IMR-90 (cell line): Measurements from ENCODE around the gene STK35. TPM values are rescaled to one million over a fixed set of nuclear protein-coding genes. Genes with fewer than 3 reads are reported as not detected.

ENCODE experiments used
- ATAC-seq: fragments of 200-7000 bp; cut with Tn5 transposase; 2 replicates; pipeline ENCODE4 v1.9.1; 2020; ENCODE audit warnings: low read depth, mild to moderate bottlenecking, moderate library complexity
- BruUV-seq: library from RNA; stranded (reverse); fragments of 400-500 nt; replicated peaks from 2 replicates; lab custom pipeline; 2021; lab: Mats Ljungman, UMichigan
- CTCF ChIA-PET: fragments of 300-600 bp; formaldehyde crosslinking; extraction: SDS; loops from one replicate; lab custom pipeline; 2021; ENCODE audit warnings: antibody characterized with exemption; lab: Yijun Ruan, JAX
- POLR2A ChIA-PET: fragments of 300-600 bp; sonication (Branson Sonifier 250); formaldehyde crosslinking; loops from one replicate; lab custom pipeline; 2022; ENCODE audit warnings: antibody characterized with exemption; ENCODE audit not compliant: unreplicated experiment; lab: Charles Lee
- DNase-seq: peaks from one replicate; pipeline ENCODE4 v3.0.0; 2013
- H2AFZ ChIP-seq: replicated peaks from 2 replicates; pipeline ENCODE3; 2013; ENCODE audit warnings: low read length, mild to moderate bottlenecking; ENCODE audit not compliant: poor library complexity
- H2AK5ac ChIP-seq: 2 replicates; pipeline ENCODE4 v1.6.1; 2013; ENCODE audit warnings: low read depth, low read length, inconsistent platforms
- H2AK9ac ChIP-seq: replicated peaks from 2 replicates; pipeline ENCODE3; 2013; ENCODE audit warnings: mild to moderate bottlenecking, low read depth, low read length, moderate library complexity; ENCODE audit not compliant: poor library complexity
- H2BK120ac ChIP-seq: 2 replicates; pipeline ENCODE4 v1.6.1; 2013; ENCODE audit warnings: low read depth, low read length, inconsistent platforms
- H2BK15ac ChIP-seq: 3 replicates; pipeline ENCODE4 v1.6.1; 2013; ENCODE audit warnings: low read depth, low read length, inconsistent platforms
- H2BK20ac ChIP-seq: 2 replicates; pipeline ENCODE4 v1.6.1; 2013; ENCODE audit warnings: low read depth, mild to moderate bottlenecking, inconsistent platforms, low read length, moderate library complexity
- H2BK5ac ChIP-seq: 2 replicates; pipeline ENCODE4 v1.6.1; 2013; ENCODE audit warnings: mild to moderate bottlenecking, low read depth, low read length, inconsistent platforms; ENCODE audit not compliant: poor library complexity, severe bottlenecking
- H3K14ac ChIP-seq: replicated peaks from 2 replicates; pipeline ENCODE4 v1.6.1; 2013; ENCODE audit warnings: low read depth, low read length, inconsistent platforms
- H3K18ac ChIP-seq: 2 replicates; pipeline ENCODE4 v1.6.1; 2013; ENCODE audit warnings: low read depth, low read length, control low read depth
- H3K23ac ChIP-seq: 2 replicates; pipeline ENCODE4 v1.6.1; 2013; ENCODE audit warnings: low read depth, low read length, inconsistent platforms
- H3K27ac ChIP-seq: 2 replicates; pipeline ENCODE4 v1.5.1; 2013; ENCODE audit warnings: mild to moderate bottlenecking, control low read depth, low read length; ENCODE audit not compliant: insufficient read depth
- H3K27me3 ChIP-seq: 2 replicates; pipeline ENCODE4 v1.6.1; 2013; ENCODE audit warnings: low read length; ENCODE audit not compliant: control insufficient read depth, insufficient read depth
- H3K36me3 ChIP-seq: 2 replicates; pipeline ENCODE4 v1.6.1; 2013; ENCODE audit warnings: low read length, mixed read lengths; ENCODE audit not compliant: control insufficient read depth, insufficient read depth
- H3K4ac ChIP-seq: 2 replicates; pipeline ENCODE4 v1.6.1; 2013; ENCODE audit warnings: low read depth, low read length, inconsistent platforms
- H3K4me1 ChIP-seq: 2 replicates; pipeline ENCODE4 v1.6.1; 2013; ENCODE audit warnings: low read length, mixed read lengths; ENCODE audit not compliant: control insufficient read depth, insufficient read depth
- H3K4me2 ChIP-seq: 2 replicates; pipeline ENCODE4 v1.6.1; 2013; ENCODE audit warnings: low read depth, mild to moderate bottlenecking, control low read depth, low read length, moderate library complexity
- H3K4me3 ChIP-seq: 2 replicates; pipeline ENCODE4 v1.5.1; 2013; ENCODE audit warnings: low read depth, mild to moderate bottlenecking, control low read depth, low read length, moderate library complexity; ENCODE audit not compliant: insufficient read depth
- H3K56ac ChIP-seq: 2 replicates; pipeline ENCODE4 v1.6.1; 2013; ENCODE audit warnings: low read length, inconsistent platforms; ENCODE audit not compliant: insufficient read depth; ENCODE audit errors: extremely low read depth
- H3K79me1 ChIP-seq, 2 experiments: 2 replicates each; pipeline ENCODE4 v1.6.1; 2013; ENCODE audit warnings: low read length in 2 of 2, inconsistent platforms in 1 of 2, low read depth in 1 of 2
- H3K9ac ChIP-seq: 2 replicates; pipeline ENCODE4 v1.6.1; 2013; ENCODE audit warnings: low read depth, low read length, control low read depth
- H3K9me1 ChIP-seq: 2 replicates; pipeline ENCODE4 v1.6.1; 2013; ENCODE audit warnings: low read length, inconsistent platforms; ENCODE audit not compliant: insufficient read depth
- H3K9me3 ChIP-seq: 2 replicates; pipeline ENCODE4 v1.6.1; 2013; ENCODE audit warnings: low read length; ENCODE audit not compliant: control insufficient read depth, insufficient read depth
- H4K20me1 ChIP-seq: 2 replicates; pipeline ENCODE4 v1.6.1; 2013; ENCODE audit warnings: low read length, inconsistent platforms; ENCODE audit not compliant: insufficient read depth
- H4K5ac ChIP-seq: 2 replicates; pipeline ENCODE4 v1.6.1; 2013; ENCODE audit warnings: mild to moderate bottlenecking, low read depth, low read length, control low read depth
- H4K8ac ChIP-seq, 2 experiments: 2 replicates each; pipeline ENCODE4 v1.6.1; 2013; ENCODE audit warnings: low read depth in 2 of 2, low read length in 2 of 2, control low read depth in 1 of 2, inconsistent platforms in 1 of 2
- H4K91ac ChIP-seq: 2 replicates; pipeline ENCODE4 v1.6.1; 2013; ENCODE audit warnings: low read depth, low read length, inconsistent platforms; ENCODE audit not compliant: insufficient read depth
- CEBPB ChIP-seq: IDR thresholded peaks from 2 replicates; pipeline ENCODE4 v1.6.1; 2012; ENCODE audit warnings: low read depth, low read length, improper control_type of control experiment
- FOS ChIP-seq: fragments of 150-350 bp; IDR thresholded peaks from 2 replicates; pipeline ENCODE4 v1.6.1; 2016; ENCODE audit warnings: low read depth, low read length
- RCOR1 ChIP-seq: IDR thresholded peaks from 2 replicates; pipeline ENCODE4 v1.6.1; 2012; ENCODE audit warnings: mild to moderate bottlenecking, low read length, improper control_type of control experiment; ENCODE audit not compliant: insufficient replicate concordance
- WGBS, 2 experiments: methylation state at CpG; one replicate each; pipeline versions ENCODE4 v1.1.5 to v1.1.7; 2013; ENCODE audit warnings: missing lambda C conversion rate in 2 of 2; ENCODE audit not compliant: insufficient read length in 1 of 2; ENCODE audit errors: extremely low coverage in 2 of 2; 5-methylcytosine and 5-hydroxymethylcytosine counted together
- dilution Hi-C: fragments of 300-500 bp; cut with HindIII; formaldehyde crosslinking; loops from one replicate; pipeline ENCODE4 v1.14.3; 2018; ENCODE audit warnings: low sequenced_read_pairs; ENCODE audit not compliant: unreplicated experiment
- in situ Hi-C: fragments of 300-500 bp; cut with MboI; formaldehyde crosslinking; loops from 3 replicates; pipeline ENCODE4 v1.14.3; 2019; ENCODE audit warnings: low sequenced_read_pairs, inconsistent platforms, mixed read lengths
- intact Hi-C: fragments of 100-400 bp; cut with micrococcal nuclease; formaldehyde crosslinking; loops from 2 replicates; pipeline ENCODE4 v1.10.0; 2022
- polyA plus RNA-seq, 3 experiments: library from polyadenylated mRNA; depleted of rRNA; stranded (reverse); fragments of >200 nt; gene quantifications; 2 replicates each; pipeline ENCODE4 v1.2.3, GENCODE V29; 2012; ENCODE audit warnings: low replicate concordance in 1 of 3
- total RNA-seq: library from RNA; depleted of rRNA; stranded (reverse); fragments of >200 nt; gene quantifications from 2 replicates; pipeline ENCODE4 v1.2.3, GENCODE V29; 2012

Gene STK35
- total and polyA plus RNA-seq, 2 of the 4 experiments (the other 2 are of a cell fraction), result 11.1 to 12.0 TPM

DNA sequence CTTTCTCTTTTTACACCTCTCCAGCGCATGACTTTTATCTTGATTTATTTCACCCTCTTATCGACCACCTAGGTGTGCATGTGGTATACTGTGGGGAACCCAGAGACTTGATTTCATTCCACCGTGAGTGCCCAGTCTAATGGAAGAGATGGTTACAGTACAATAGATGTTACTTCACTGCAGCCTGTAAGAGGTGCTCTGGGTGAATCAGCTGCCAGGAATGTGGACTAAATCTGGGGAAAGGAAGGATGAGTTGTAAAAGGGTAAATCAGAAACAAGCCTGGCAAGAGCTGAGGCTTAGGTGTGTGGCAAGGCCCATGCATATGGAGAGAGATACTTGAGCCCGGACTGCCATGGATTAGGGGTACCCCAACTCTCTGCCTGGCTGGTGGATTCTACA lies 7.4 kb downstream of the STK35 start:
- BruUV-seq, result no TSS peak
- H3K4me2 ChIP-seq, result peak overlapping the region; percentile 14; the same call in 1 of the 2 replicates
- no peak overlapping the region for H3K4me3 ChIP-seq
- no peak overlapping the region for H3K18ac ChIP-seq
- H3K9me3 ChIP-seq, result no peaks in the 10 kb centered on the region
- dilution Hi-C loops (no loop called here), in situ Hi-C loops (loop anchor here (25.0 kb wide), 1 partner anchor 703 kb away; the partner anchor contains the start of genes C20orf141, CPXM1 and TMEM239), intact Hi-C loops (no loop called here)
- CTCF ChIA-PET, result no interaction called here
- no peak overlapping the region for H4K91ac ChIP-seq
- peaks cover 6% of the 10 kb centered on the region; the same call in 1 of the 2 replicates for H3K36me3 ChIP-seq
- H2BK20ac ChIP-seq, result no peak overlapping the region
- no peak overlapping the region for H2AFZ ChIP-seq
- H3K27me3 ChIP-seq, result no peaks in the 10 kb centered on the region
- H2AK9ac ChIP-seq, result no peak overlapping the region
- no peak overlapping the region for H4K5ac ChIP-seq
- peak; percentile 80 for DNase-seq
- peaks cover 24% of the 10 kb centered on the region for H3K9me1 ChIP-seq
- H3K23ac ChIP-seq, result no peak overlapping the region
- H3K14ac ChIP-seq, result 0 out of 2 replicates have a peak overlapping the region, but pooled peaks have one; percentile 2
- H4K20me1 ChIP-seq, result peaks cover 73% of the 10 kb centered on the region
- no peak overlapping the region for H3K4ac ChIP-seq
- no peak overlapping the region for H2AK5ac ChIP-seq
- no peak overlapping the region for H3K56ac ChIP-seq
- no peak overlapping the region for H3K9ac ChIP-seq
- peak; percentile 88 for ATAC-seq
- H2BK15ac ChIP-seq, result no peak overlapping the region
- TF ChIP-seq CEBPB, result peak; percentile 77
- peak; percentile 46; the same call in 1 of the 2 replicates for TF ChIP-seq FOS
- no peak for TF ChIP-seq RCOR1
- POLR2A ChIA-PET, result no interaction called here
- no peak overlapping the region for H4K8ac ChIP-seq
- H2BK120ac ChIP-seq, result no peak overlapping the region
- H2BK5ac ChIP-seq, result peak overlapping the region; percentile 64
- 100% methylated on average over 1 of the region's 4 CpGs; no CpG with 5 or more reads in 1 of the 2 experiments for WGBS, 2 experiments
- H3K27ac ChIP-seq, result no peak overlapping the region
- peaks cover 6% of the 10 kb centered on the region for H3K4me1 ChIP-seq
- peaks cover 45 to 93% of the 10 kb centered on the region in 2 experiments for H3K79me1 ChIP-seq
